AG04449 (cell line): ENCODE measurements around the gene TTC4.

Source experiments
- CTCF ChIA-PET: fragments of 350-600 bp; formaldehyde crosslinking; extraction: SDS; loops from one replicate; lab custom pipeline; 2021; ENCODE audit warnings: antibody characterized with exemption; lab: Yijun Ruan, JAX
- POLR2A ChIA-PET: fragments of 400-600, 350-600 bp; formaldehyde crosslinking; extraction: SDS; loops from one replicate; lab custom pipeline; 2020; ENCODE audit warnings: antibody characterized with exemption, inconsistent platforms; lab: Yijun Ruan, JAX
- DNase-seq: peaks from one replicate; pipeline ENCODE4 v3.0.0-alpha.2; 2010; ENCODE audit warnings: low read depth, low spot score
- H3K4me3 ChIP-seq: 2 replicates; pipeline ENCODE4 v1.5.1; 2011; ENCODE audit warnings: low read depth, mild to moderate bottlenecking, control low read depth, low read length
- CTCF ChIP-seq: IDR thresholded peaks from one replicate; pipeline ENCODE4 v1.5.1; 2011; ENCODE audit warnings: mild to moderate bottlenecking, moderate library complexity, low read length, control low read depth, inconsistent platforms; ENCODE audit not compliant: insufficient read depth; ENCODE audit errors: missing control alignments

Gene TTC4

GRCh38 chr1:54706419-54706818 lies 9.2 kb upstream of the TTC4 start:
- POLR2A ChIA-PET = no interaction called here
- no peak for TF ChIP-seq CTCF
- H3K4me3 ChIP-seq = no peak overlapping the region
- DNase-seq = no peak
- CTCF ChIA-PET = no interaction called here

- no peak for DNase-seq
- no peak overlapping the region for H3K4me3 ChIP-seq
- POLR2A ChIA-PET = no interaction called here
- CTCF ChIA-PET = no interaction called here
- no peak for TF ChIP-seq CTCF
Measured at GRCh38 chr1:54708385-54708784, 7.3 kb upstream of the TTC4 start.

- ChIA-PET CTCF (no interaction called here), POLR2A (no interaction called here)
- no peak for TF ChIP-seq CTCF
- DNase-seq = no peak
- H3K4me3 ChIP-seq = no peak overlapping the region
Measured at GRCh38 chr1:54709547-54710292, 5.9 kb upstream of the TTC4 start.

- no peak for DNase-seq
- TF ChIP-seq CTCF = no peak
- POLR2A ChIA-PET = no interaction called here
- H3K4me3 ChIP-seq = no peak overlapping the region
- CTCF ChIA-PET = no interaction called here
Measured at GRCh38 chr1:54710434-54710833, 5.2 kb upstream of the TTC4 start.

GRCh38 chr1:54710841-54711240 lies 4.8 kb upstream of the TTC4 start:
- no peak for TF ChIP-seq CTCF
- ChIA-PET CTCF (no interaction called here), POLR2A (no interaction called here)
- H3K4me3 ChIP-seq = no peak overlapping the region
- DNase-seq = no peak

- POLR2A ChIA-PET = no interaction called here
- TF ChIP-seq CTCF = no peak
- CTCF ChIA-PET = no interaction called here
- H3K4me3 ChIP-seq = no peak overlapping the region
- DNase-seq = no peak
Measured at GRCh38 chr1:54711536-54711935, 4.1 kb upstream of the TTC4 start.
